Endothelial cell of umbilical vein (primary cell): ENCODE results near the gene ZBTB7C. TPM values are rescaled to one million over a fixed set of nuclear protein-coding genes. Genes with fewer than 3 reads are reported as not detected.

Source experiments
- BruUV-seq: library from RNA; stranded (reverse); fragments of 400-500 nt; replicated peaks from 2 replicates; lab custom pipeline; 2021; lab: Mats Ljungman, UMichigan
- CTCF ChIA-PET: fragments of 300-600, 350-600 bp; sonication (Branson Sonifier 250); formaldehyde crosslinking; loops from one replicate; lab custom pipeline; 2021; ENCODE audit warnings: antibody characterized with exemption, inconsistent platforms; lab: Charles Lee
- POLR2A ChIA-PET: fragments of 300-600, 350-600 bp; sonication (Branson Sonifier 250); formaldehyde crosslinking; loops from one replicate; lab custom pipeline; 2021; ENCODE audit warnings: antibody characterized with exemption, inconsistent platforms; lab: Charles Lee
- DNase-seq: peaks from one replicate; pipeline ENCODE4 v3.0.0-alpha.2; 2011; ENCODE audit warnings: low read depth, low spot score
- FAIRE-seq: peaks from 2 replicates; lab custom pipeline; 2011; peaks lifted over from hg19 to GRCh38; lab: Jason Lieb, UNC
- H2AFZ ChIP-seq: 2 replicates; pipeline ENCODE4 v1.6.0; 2012; ENCODE audit warnings: low read depth, low read length, control low read depth, inconsistent platforms
- H3K27ac ChIP-seq: 2 replicates; pipeline ENCODE4 v1.5.1; 2011; ENCODE audit warnings: low read depth, mild to moderate bottlenecking, control low read depth, low read length, moderate library complexity; ENCODE audit not compliant: insufficient read depth
- H3K27me3 ChIP-seq, 2 experiments: 2 replicates each; pipeline versions ENCODE4 v1.6.0 to v1.6.1; 2011; ENCODE audit warnings: low read length in 2 of 2, mixed read lengths in 1 of 2; ENCODE audit not compliant: control insufficient read depth in 2 of 2, insufficient read depth in 2 of 2
- H3K36me3 ChIP-seq, 2 experiments: 2 replicates in 1 of 2; 3 replicates in 1 of 2; pipeline ENCODE4 v1.5.1; 2011; ENCODE audit warnings: low read length in 2 of 2, mild to moderate bottlenecking in 1 of 2, moderate library complexity in 1 of 2; ENCODE audit not compliant: control insufficient read depth in 2 of 2, insufficient read depth in 2 of 2; ENCODE audit errors: extremely low read depth in 1 of 2
- H3K4me1 ChIP-seq: 3 replicates; pipeline ENCODE4 v1.5.1; 2011; ENCODE audit warnings: mild to moderate bottlenecking, low read length; ENCODE audit not compliant: control insufficient read depth, insufficient read depth; ENCODE audit errors: extremely low read depth
- H3K4me2 ChIP-seq: 2 replicates; pipeline ENCODE4 v1.6.1; 2011; ENCODE audit warnings: low read length, control low read depth, mixed read lengths; ENCODE audit not compliant: insufficient read depth
- H3K4me3 ChIP-seq, 3 experiments: fragments of 200-600 bp in 1 of 3; sonication (generic), shearing (Covaris generic) in 1 of 3; replicated peaks in 1 of 3; 2 replicates each; pipeline ENCODE4 v1.5.1; 2011 to 2016; ENCODE audit warnings: control low read depth in 3 of 3, low read length in 3 of 3, mild to moderate bottlenecking in 2 of 3, inconsistent platforms in 1 of 3, low read depth in 1 of 3, moderate library complexity in 1 of 3; ENCODE audit not compliant: insufficient read depth in 1 of 3
- H3K79me2 ChIP-seq: 2 replicates; pipeline ENCODE4 v1.6.0; 2012; ENCODE audit warnings: low read length, inconsistent platforms; ENCODE audit not compliant: control insufficient read depth, insufficient read depth
- H3K9ac ChIP-seq: replicated peaks from 2 replicates; pipeline ENCODE3; 2011; ENCODE audit warnings: low read length, control low read depth; ENCODE audit not compliant: insufficient read depth; ENCODE audit errors: extremely low read depth
- H3K9me1 ChIP-seq: replicated peaks from 3 replicates; pipeline ENCODE4 v1.6.0; 2011; ENCODE audit warnings: mild to moderate bottlenecking, low read length; ENCODE audit not compliant: control insufficient read depth, insufficient read depth; ENCODE audit errors: extremely low read depth
- H3K9me3 ChIP-seq: replicated peaks from 2 replicates; pipeline ENCODE4 v1.5.1; 2012; ENCODE audit warnings: low read length, inconsistent platforms; ENCODE audit not compliant: control insufficient read depth, insufficient read depth
- H4K20me1 ChIP-seq: replicated peaks from 2 replicates; pipeline ENCODE3; 2011; ENCODE audit warnings: mild to moderate bottlenecking, low read length; ENCODE audit not compliant: control insufficient read depth, insufficient read depth; ENCODE audit errors: extremely low read depth
- EZH2 ChIP-seq: IDR thresholded peaks from 2 replicates; pipeline ENCODE4 v1.6.1; 2012; ENCODE audit warnings: borderline replicate concordance, low read depth, mild to moderate bottlenecking, moderate library complexity, low read length, inconsistent platforms; ENCODE audit not compliant: severe bottlenecking
- FOS ChIP-seq: IDR thresholded peaks from 2 replicates; pipeline ENCODE4 v1.6.1; 2011; ENCODE audit warnings: mild to moderate bottlenecking, low read length, moderate library complexity, borderline replicate concordance; ENCODE audit not compliant: insufficient read depth
- GATA2 ChIP-seq: IDR thresholded peaks from 2 replicates; pipeline ENCODE4 v1.7.0; 2011; ENCODE audit warnings: low read depth, mild to moderate bottlenecking, moderate library complexity, mixed read lengths, low read length; ENCODE audit not compliant: insufficient read length, insufficient read depth
- JUN ChIP-seq: IDR thresholded peaks from 2 replicates; pipeline ENCODE4 v1.6.1; 2011; ENCODE audit warnings: borderline replicate concordance, low read depth; ENCODE audit not compliant: insufficient read length, insufficient read depth
- MYC ChIP-seq: IDR thresholded peaks from one replicate; pipeline ENCODE4 v1.6.1; 2011; ENCODE audit warnings: mild to moderate bottlenecking, low read depth, low read length
- POLR2A ChIP-seq: IDR thresholded peaks from 2 replicates; pipeline ENCODE4 v1.6.1; 2012; ENCODE audit warnings: low read depth, mild to moderate bottlenecking, control low read depth, low read length
- POLR2AphosphoS5 ChIP-seq: IDR thresholded peaks from 2 replicates; pipeline ENCODE4 v1.6.1; 2012; ENCODE audit warnings: low read depth, mild to moderate bottlenecking, control low read depth, low read length, moderate library complexity; ENCODE audit not compliant: insufficient read depth
- dilution Hi-C: fragments of 300-500 bp; cut with MboI; formaldehyde crosslinking; loops from one replicate; pipeline ENCODE4 v1.15.0; 2019; ENCODE audit warnings: low sequenced_read_pairs; ENCODE audit not compliant: extremely low pct_ligation_motif_present
- intact Hi-C: fragments of 100-400 bp; cut with micrococcal nuclease; formaldehyde crosslinking; loops from one replicate; pipeline ENCODE4 v1.10.0; 2022
- polyA plus RNA-seq, 4 experiments: library from polyadenylated mRNA; depleted of rRNA in 3 of 4; stranded (reverse) in 3 of 4; unstranded in 1 of 4; fragments of >200 nt; gene quantifications; 2 replicates each; pipeline versions ENCODE4 v1.2.1 to v1.2.3, GENCODE V29; 2011 to 2012; ENCODE audit warnings: missing spikeins in 1 of 4
- total RNA-seq: library from RNA; stranded (reverse); gene quantifications from 2 replicates; pipeline ENCODE4 v1.2.3, GENCODE V29; 2021
- TF ChIP-seq, protein P1 (sequence below), 2 donors: IDR thresholded peaks; 1 replicate in 1 of 2; 2 replicates in 1 of 2; pipeline ENCODE4 v1.5.1; 2011; ENCODE audit warnings: low read length in 2 of 2, mild to moderate bottlenecking in 2 of 2, moderate library complexity in 2 of 2, control low read depth in 1 of 2, inconsistent platforms in 1 of 2, low read depth in 1 of 2; ENCODE audit not compliant: insufficient read depth in 1 of 2; ENCODE audit errors: extremely low read depth in 1 of 2
- TF ChIP-seq, protein P2 (sequence below): IDR thresholded peaks from 2 replicates; pipeline ENCODE4 v1.6.1; 2011; ENCODE audit not compliant: insufficient read depth, insufficient read length

ZBTB7C gene
- total and polyA plus RNA-seq, 2 donors (not counting 3 experiments of a cell fraction or from before 2014, with no cell fraction given), result not detected

DNA sequence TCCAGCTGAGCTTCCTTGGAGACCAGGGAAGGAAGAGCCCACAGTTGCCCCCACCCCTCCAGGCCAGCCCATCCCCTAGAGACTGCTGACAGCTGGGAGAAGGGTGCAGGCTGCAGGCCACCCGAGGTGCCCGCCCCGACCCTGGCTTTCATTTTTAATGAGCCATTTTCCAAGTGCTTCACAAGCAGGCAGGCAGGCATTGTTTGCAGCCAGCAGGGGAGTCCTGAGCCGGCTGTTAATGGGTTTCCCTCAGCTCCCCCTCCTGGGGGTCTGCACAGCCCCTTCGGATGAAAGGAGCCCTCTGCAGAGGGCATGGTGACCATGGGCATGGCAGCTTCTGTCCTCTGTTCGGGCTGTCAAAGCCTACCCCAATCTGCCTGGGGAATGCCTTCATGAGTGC, 94.5 kb downstream of the ZBTB7C start:
- no peak overlapping the region for H2AFZ ChIP-seq
- H3K27ac ChIP-seq, result no peak overlapping the region
- dilution Hi-C loops (no loop called here), intact Hi-C loops (no loop called here)
- H3K9ac ChIP-seq, result no peak overlapping the region
- no peaks in the 10 kb centered on the region for H4K20me1 ChIP-seq
- H3K27me3 ChIP-seq, result no peaks in the 10 kb centered on the region
- no peaks in the 10 kb centered on the region for H3K36me3 ChIP-seq
- POLR2A ChIA-PET, result no interaction called here
- H3K9me3 ChIP-seq, result no peaks in the 10 kb centered on the region
- CTCF ChIA-PET, result no interaction called here
- DNase-seq, result no peak
- no peaks in the 10 kb centered on the region for H3K79me2 ChIP-seq
- H3K4me1 ChIP-seq, result no peaks in the 10 kb centered on the region
- TF ChIP-seq POLR2AphosphoS5, result no peak
- no peak for TF ChIP-seq POLR2A
- H3K4me3 ChIP-seq, result no peak overlapping the region
- H3K9me1 ChIP-seq, result no peaks in the 10 kb centered on the region
- H3K4me2 ChIP-seq, result no peak overlapping the region
- no peak for FAIRE-seq
- no TSS peak for BruUV-seq

DNA sequence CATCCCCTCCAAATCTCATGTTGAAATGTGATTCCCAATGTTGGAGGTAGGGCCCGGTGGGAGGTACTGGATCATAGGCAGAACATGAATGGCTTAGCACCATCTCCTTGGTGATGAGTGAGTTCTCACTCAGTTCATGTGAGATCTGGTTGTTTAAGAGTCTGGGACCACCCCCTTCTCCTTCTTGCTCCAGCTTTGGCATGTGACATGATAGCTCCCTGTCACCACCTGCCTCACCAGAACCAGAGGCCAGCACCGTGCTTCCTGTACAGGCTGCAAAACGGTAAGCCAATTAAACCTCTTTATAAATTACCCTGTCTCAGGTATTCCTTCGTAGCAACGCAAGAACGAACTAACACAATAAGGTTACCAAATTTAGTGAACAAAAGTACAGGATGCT, 95.4 kb downstream of the ZBTB7C start:
- Histone ChIP-seq H3K9me1 (no peaks in the 10 kb centered on the region), H3K79me2 (no peaks in the 10 kb centered on the region), H3K27me3 (no peaks in the 10 kb centered on the region), H3K4me1 (no peaks in the 10 kb centered on the region), H3K4me2 (no peak overlapping the region), H3K36me3 (no peaks in the 10 kb centered on the region), H3K4me3 (no peak overlapping the region), H3K27ac (no peak overlapping the region), H3K9ac (no peak overlapping the region), H3K9me3 (no peaks in the 10 kb centered on the region), H4K20me1 (no peaks in the 10 kb centered on the region), H2AFZ (no peak overlapping the region)
- DNase-seq, result no peak
- dilution Hi-C loops, result no loop called here
- no TSS peak for BruUV-seq
- ChIA-PET CTCF (no interaction called here), POLR2A (no interaction called here)
- intact Hi-C loops, result no loop called here
- TF ChIP-seq POLR2A, result no peak
- no peak for TF ChIP-seq MYC
- no peak for TF ChIP-seq JUN
- TF ChIP-seq EZH2, result no peak
- no peak for TF ChIP-seq POLR2AphosphoS5
- TF ChIP-seq FOS, result no peak
- TF ChIP-seq GATA2, result no peak
- TF ChIP-seq, protein P1, sequence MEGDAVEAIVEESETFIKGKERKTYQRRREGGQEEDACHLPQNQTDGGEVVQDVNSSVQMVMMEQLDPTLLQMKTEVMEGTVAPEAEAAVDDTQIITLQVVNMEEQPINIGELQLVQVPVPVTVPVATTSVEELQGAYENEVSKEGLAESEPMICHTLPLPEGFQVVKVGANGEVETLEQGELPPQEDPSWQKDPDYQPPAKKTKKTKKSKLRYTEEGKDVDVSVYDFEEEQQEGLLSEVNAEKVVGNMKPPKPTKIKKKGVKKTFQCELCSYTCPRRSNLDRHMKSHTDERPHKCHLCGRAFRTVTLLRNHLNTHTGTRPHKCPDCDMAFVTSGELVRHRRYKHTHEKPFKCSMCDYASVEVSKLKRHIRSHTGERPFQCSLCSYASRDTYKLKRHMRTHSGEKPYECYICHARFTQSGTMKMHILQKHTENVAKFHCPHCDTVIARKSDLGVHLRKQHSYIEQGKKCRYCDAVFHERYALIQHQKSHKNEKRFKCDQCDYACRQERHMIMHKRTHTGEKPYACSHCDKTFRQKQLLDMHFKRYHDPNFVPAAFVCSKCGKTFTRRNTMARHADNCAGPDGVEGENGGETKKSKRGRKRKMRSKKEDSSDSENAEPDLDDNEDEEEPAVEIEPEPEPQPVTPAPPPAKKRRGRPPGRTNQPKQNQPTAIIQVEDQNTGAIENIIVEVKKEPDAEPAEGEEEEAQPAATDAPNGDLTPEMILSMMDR (IDR thresholded peaks at IDR 0.05; ENCODE audit: extremely low read depth in 1 of 2, insufficient read depth in 1 of 2, low read depth in 1 of 2, low read length in 2 of 2), result no peak
- TF ChIP-seq, protein P2, sequence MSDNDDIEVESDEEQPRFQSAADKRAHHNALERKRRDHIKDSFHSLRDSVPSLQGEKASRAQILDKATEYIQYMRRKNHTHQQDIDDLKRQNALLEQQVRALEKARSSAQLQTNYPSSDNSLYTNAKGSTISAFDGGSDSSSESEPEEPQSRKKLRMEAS, result no peak
- no peak for FAIRE-seq
